H1 (cell line): ENCODE measurements around the gene RCAN3. TPM values are rescaled to one million over a fixed set of nuclear protein-coding genes. Genes with fewer than 3 reads are reported as not detected.
A peak's percentile ranks its signal among the peaks of the same experiment; 100 is the strongest.

Source experiments
- CTCF ChIA-PET: fragments of 300-600 bp; sonication (Branson Sonifier 250); formaldehyde crosslinking; loops from one replicate; lab custom pipeline; 2021; ENCODE audit not compliant: partially characterized antibody; lab: Charles Lee
- POLR2A ChIA-PET: fragments of 300-600 bp; sonication (Branson Sonifier 250); formaldehyde crosslinking; loops from one replicate; lab custom pipeline; 2021; ENCODE audit warnings: inconsistent platforms; ENCODE audit not compliant: partially characterized antibody; lab: Charles Lee
- DNase-seq, 2 experiments: peaks; one replicate each; pipeline versions ENCODE4 v3.0.0 to v3.0.0-alpha.2; 2010 to 2022; ENCODE audit warnings: low spot score in 2 of 2, low read depth in 1 of 2, mixed read lengths in 1 of 2
- FAIRE-seq: peaks from 2 replicates; lab custom pipeline; 2011; peaks lifted over from hg19 to GRCh38; lab: Jason Lieb, UNC
- H2AFZ ChIP-seq: 2 replicates; pipeline ENCODE4 v1.8.1; 2012; ENCODE audit warnings: low read length, inconsistent platforms
- H2AK5ac ChIP-seq: 2 replicates; pipeline ENCODE4 v1.6.1; 2013; ENCODE audit warnings: low read depth, low read length
- H2BK120ac ChIP-seq: replicated peaks from 2 replicates; pipeline ENCODE3; 2013; ENCODE audit warnings: low read depth, low read length, inconsistent platforms
- H2BK12ac ChIP-seq: 2 replicates; pipeline ENCODE4 v1.6.1; 2013; ENCODE audit warnings: low read depth, low read length
- H2BK15ac ChIP-seq: 2 replicates; pipeline ENCODE4 v1.6.1; 2013; ENCODE audit warnings: low read length
- H2BK20ac ChIP-seq: 2 replicates; pipeline ENCODE4 v1.6.1; 2013; ENCODE audit warnings: low read length
- H2BK5ac ChIP-seq: 2 replicates; pipeline ENCODE4 v1.6.1; 2013; ENCODE audit warnings: low read depth, low read length
- H3K14ac ChIP-seq: 2 replicates; pipeline ENCODE4 v1.6.1; 2013; ENCODE audit warnings: inconsistent platforms; ENCODE audit not compliant: insufficient read length
- H3K18ac ChIP-seq: 2 replicates; pipeline ENCODE4 v1.6.1; 2013; ENCODE audit warnings: low read length; ENCODE audit errors: extremely low read depth
- H3K23ac ChIP-seq: 2 replicates; pipeline ENCODE4 v1.6.1; 2013; ENCODE audit warnings: inconsistent platforms; ENCODE audit not compliant: insufficient read length
- H3K23me2 ChIP-seq: 2 replicates; pipeline ENCODE4 v1.6.1; 2013; ENCODE audit warnings: low read depth, low read length
- H3K27ac ChIP-seq: 2 replicates; pipeline ENCODE4 v1.6.1; 2011; ENCODE audit warnings: low read depth, low read length, inconsistent platforms
- H3K27me3 ChIP-seq, 4 experiments: replicated peaks in 1 of 4; 1 replicate in 1 of 4; 2 replicates in 3 of 4; pipeline versions ENCODE4 v1.6.1 to v1.8.1; 2011 to 2013; ENCODE audit warnings: low read length in 3 of 4, mild to moderate bottlenecking in 3 of 4, inconsistent platforms in 2 of 4, mixed read lengths in 2 of 4, moderate library complexity in 1 of 4; ENCODE audit not compliant: control insufficient read depth in 3 of 4, insufficient read depth in 3 of 4; ENCODE audit errors: extremely low read depth in 1 of 4
- H3K36me3 ChIP-seq, 4 experiments: 2 replicates each; pipeline versions ENCODE4 v1.6.1 to v1.8.1; 2011 to 2013; ENCODE audit warnings: mild to moderate bottlenecking in 4 of 4, low read length in 3 of 4, moderate library complexity in 2 of 4, control low read depth in 1 of 4, inconsistent platforms in 1 of 4; ENCODE audit not compliant: insufficient read depth in 4 of 4, control insufficient read depth in 2 of 4
- H3K4ac ChIP-seq: replicated peaks from 2 replicates; pipeline ENCODE3; 2013; ENCODE audit warnings: low read length, low read depth, mixed read lengths, inconsistent platforms; ENCODE audit not compliant: insufficient read length
- H3K4me1 ChIP-seq, 4 experiments: replicated peaks in 1 of 4; 1 replicate in 1 of 4; 2 replicates in 3 of 4; pipeline versions ENCODE4 v1.6.1 to v1.8.1; 2011 to 2013; ENCODE audit warnings: low read length in 3 of 4, inconsistent platforms in 2 of 4, mixed read lengths in 1 of 4; ENCODE audit not compliant: insufficient read depth in 4 of 4, control insufficient read depth in 3 of 4
- H3K4me2 ChIP-seq, 2 experiments: 2 replicates each; pipeline versions ENCODE4 v1.6.1 to v1.8.1; 2011 to 2013; ENCODE audit warnings: low read depth in 2 of 2, low read length in 2 of 2, control low read depth in 1 of 2, inconsistent platforms in 1 of 2, mild to moderate bottlenecking in 1 of 2; ENCODE audit not compliant: insufficient read depth in 1 of 2
- H3K4me3 ChIP-seq, 4 experiments: fragments of 200-600, 300-600 bp in 1 of 4; sonication (generic), shearing (Covaris generic), sonication (Bioruptor Twin) in 1 of 4; 2 replicates each; pipeline versions ENCODE4 v1.5.1 to v1.8.1; 2011 to 2016; ENCODE audit warnings: low read length in 4 of 4, low read depth in 3 of 4, control low read depth in 2 of 4, inconsistent platforms in 2 of 4, mild to moderate bottlenecking in 2 of 4, mixed read lengths in 1 of 4, moderate library complexity in 1 of 4; ENCODE audit not compliant: insufficient read depth in 2 of 4; ENCODE audit errors: extremely low read depth in 1 of 4
- H3K56ac ChIP-seq: replicated peaks from 2 replicates; pipeline ENCODE3; 2013; ENCODE audit warnings: low read depth, mild to moderate bottlenecking, mixed read lengths, low read length, inconsistent platforms; ENCODE audit not compliant: insufficient read length
- H3K79me1 ChIP-seq: 2 replicates; pipeline ENCODE4 v1.6.1; 2013; ENCODE audit warnings: low read depth, low read length, control low read depth
- H3K79me2 ChIP-seq, 2 experiments: 2 replicates each; pipeline versions ENCODE4 v1.6.1 to v1.8.1; 2012 to 2013; ENCODE audit warnings: low read length in 2 of 2, mild to moderate bottlenecking in 2 of 2, inconsistent platforms in 1 of 2; ENCODE audit not compliant: insufficient read depth in 2 of 2, control insufficient read depth in 1 of 2
- H3K9ac ChIP-seq, 4 experiments: replicated peaks in 1 of 4; 1 replicate in 1 of 4; 2 replicates in 3 of 4; pipeline versions ENCODE4 v1.6.1 to v1.8.1; 2011 to 2013; ENCODE audit warnings: low read depth in 3 of 4, low read length in 3 of 4, control low read depth in 2 of 4, mild to moderate bottlenecking in 2 of 4, moderate library complexity in 2 of 4, inconsistent platforms in 1 of 4; ENCODE audit errors: extremely low read depth in 1 of 4
- H3K9me3 ChIP-seq, 2 experiments: 2 replicates each; pipeline versions ENCODE4 v1.6.1 to v1.8.1; 2012 to 2013; ENCODE audit warnings: mild to moderate bottlenecking in 2 of 2, moderate library complexity in 2 of 2, control low read depth in 1 of 2, inconsistent platforms in 1 of 2, low read depth in 1 of 2, low read length in 1 of 2, mixed read lengths in 1 of 2; ENCODE audit not compliant: insufficient read depth in 2 of 2
- H4K20me1 ChIP-seq, 2 experiments: replicated peaks in 1 of 2; 2 replicates each; pipeline versions ENCODE3 to v1.8.1; 2011 to 2013; ENCODE audit warnings: inconsistent platforms in 2 of 2, low read length in 2 of 2, mild to moderate bottlenecking in 1 of 2; ENCODE audit not compliant: insufficient read depth in 2 of 2, control insufficient read depth in 1 of 2
- H4K5ac ChIP-seq: 2 replicates; pipeline ENCODE4 v1.6.1; 2013; ENCODE audit warnings: low read length, low read depth, mixed read lengths, inconsistent platforms; ENCODE audit not compliant: insufficient read length
- H4K8ac ChIP-seq: 2 replicates; pipeline ENCODE4 v1.8.0; 2013; ENCODE audit warnings: mild to moderate bottlenecking, moderate library complexity, low read length, inconsistent platforms; ENCODE audit not compliant: insufficient read depth; ENCODE audit errors: extremely low read depth
- H4K91ac ChIP-seq: replicated peaks from 2 replicates; pipeline ENCODE3; 2013; ENCODE audit warnings: low read length, mixed read lengths, inconsistent platforms; ENCODE audit not compliant: insufficient read length
- BACH1 ChIP-seq: IDR thresholded peaks from 2 replicates; pipeline ENCODE4 v1.6.1; 2012; ENCODE audit warnings: low read length, improper control_type of control experiment
- TEAD4 ChIP-seq: IDR thresholded peaks from 2 replicates; pipeline ENCODE4 v1.6.1; 2012; ENCODE audit warnings: low read depth, low read length, inconsistent platforms, mixed read lengths
- WGBS, 2 experiments: shearing (Covaris generic) in 1 of 2; methylation state at CpG; one replicate each; pipeline versions ENCODE4 v1.1.6 to v1.1.7; 2013 to 2015; ENCODE audit warnings: low lambda C conversion rate in 2 of 2, mixed read lengths in 2 of 2, inconsistent platforms in 1 of 2, low coverage in 1 of 2, missing lambda C conversion rate in 1 of 2; ENCODE audit not compliant: insufficient replicate concordance in 2 of 2, insufficient coverage in 1 of 2, insufficient read length in 1 of 2; ENCODE audit errors: extremely low coverage in 1 of 2, missing lambda C conversion rate in 1 of 2; 5-methylcytosine and 5-hydroxymethylcytosine counted together
- polyA plus RNA-seq, 7 experiments: library from polyadenylated mRNA; depleted of rRNA in 3 of 7; stranded (reverse) in 5 of 7; unstranded in 2 of 7; fragments of >200 nt in 5 of 7; fragments of 200-250 nt in 2 of 7; gene quantifications; 1 replicate in 5 of 7; 2 replicates in 1 of 7; 4 replicates in 1 of 7; pipeline versions ENCODE4 v1.2.1 to v1.2.3, GENCODE V29; 2011 to 2013; ENCODE audit warnings: missing spikeins in 2 of 7, mixed read lengths in 2 of 7
- total RNA-seq: library from RNA; stranded (reverse); fragmentation: NEBNext Ultra II Directional; extraction: Animal tissue kit (Norgen Biotek cat#: 25700); gene quantifications from 2 replicates; pipeline ENCODE4 v1.2.1, GENCODE V29; 2021

The RCAN3 gene
- total and polyA plus RNA-seq, 2 of the 8 experiments (the other 6 are each of a cell fraction or from before 2014, with no cell fraction given): 5.6 to 16.6 TPM

GRCh38 chr1:24465099-24465498 lies 37.5 kb upstream of the RCAN3 start:
- peak overlapping the region; percentile 67 to 76 for H3K4me2 ChIP-seq
- no peak overlapping the region for H3K23ac ChIP-seq
- no peaks in the 10 kb centered on the region for H4K20me1 ChIP-seq
- no peaks in the 10 kb centered on the region for H3K36me3 ChIP-seq
- H3K4me1 ChIP-seq: peaks cover 11 to 22% (median 17%) of the 10 kb centered on the region in 4 experiments; a peak in 6 of 7 replicates
- peak overlapping the region; percentile 5; the same call in 1 of the 2 replicates for H2BK5ac ChIP-seq
- H4K91ac ChIP-seq: no peak overlapping the region
- no peaks in the 10 kb centered on the region for H3K79me1 ChIP-seq
- no peak overlapping the region for H3K56ac ChIP-seq
- DNase-seq (no peak), FAIRE-seq (no peak)
- H2AFZ ChIP-seq: no peak overlapping the region
- WGBS, 2 experiments: 69% methylated on average over 4 of the region's 4 CpGs; no CpG with 5 or more reads in 1 of the 2 experiments
- no peak overlapping the region for H3K9ac ChIP-seq
- H3K27me3 ChIP-seq: no peaks in the 10 kb centered on the region
- H2BK120ac ChIP-seq: no peak overlapping the region
- H3K27ac ChIP-seq: no peak overlapping the region
- no peak overlapping the region for H2BK15ac ChIP-seq
- 0 out of 2 replicates have a peak overlapping the region, but pooled peaks have one; percentile 23 for H2BK20ac ChIP-seq
- H3K4ac ChIP-seq: no peak overlapping the region
- H3K18ac ChIP-seq: no peak overlapping the region
- no peak overlapping the region for H3K14ac ChIP-seq
- POLR2A ChIA-PET: interaction anchor here (0.7 to 1.5 kb wide), 2 partner anchors 37 to 98 kb away, joined by 4 read pairs; partner anchors contain the start of gene RCAN3
- no peak overlapping the region for H4K8ac ChIP-seq
- H3K79me2 ChIP-seq: no peaks in the 10 kb centered on the region
- H3K4me3 ChIP-seq: peak overlapping the region in 1 of 4 experiments; percentile 52; a peak in 2 of 8 replicates
- no peak overlapping the region for H4K5ac ChIP-seq
- H2BK12ac ChIP-seq: no peak overlapping the region; the same call in 1 of the 2 replicates
- no peak overlapping the region; the same call in 1 of the 2 replicates for H2AK5ac ChIP-seq
- 0 out of 2 replicates have a peak, but pooled peaks have one; percentile 43 for TF ChIP-seq TEAD4
- TF ChIP-seq BACH1: no peak
- 0 out of 2 replicates have a peak, but pooled peaks cover 4% of the 10 kb centered on the region for H3K23me2 ChIP-seq
- CTCF ChIA-PET: interaction anchor here (1.0 to 2.5 kb wide), 4 partner anchors 10 to 121 kb away, joined by 3 to 15 read pairs (median 4); partner anchors contain the start of gene NIPAL3
- no peaks in the 10 kb centered on the region; a peak in 1 of 4 replicates for H3K9me3 ChIP-seq
